ENCODE measurements around the gene C9orf85.

DNA sequence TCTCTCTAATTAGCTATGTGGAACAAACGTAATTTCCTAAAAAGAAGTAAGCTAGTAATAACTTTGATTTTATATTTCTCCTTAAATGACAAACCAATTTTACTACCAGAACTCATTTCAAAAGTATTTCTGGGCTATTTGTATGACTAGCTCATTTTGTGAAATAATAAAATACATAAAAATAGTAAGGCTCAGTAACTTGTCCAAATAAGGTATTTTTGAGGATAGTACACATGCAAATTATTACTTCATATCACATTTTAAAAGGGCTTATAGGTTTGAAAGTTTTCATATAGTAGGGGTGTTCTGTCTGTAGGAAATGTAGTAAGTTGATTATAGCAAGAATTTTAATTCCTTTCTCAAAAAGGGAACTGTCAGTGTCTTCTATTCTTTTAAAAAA lies 26.5 kb downstream of the C9orf85 start:
- TF ChIP-seq CTCF (IDR thresholded peaks at IDR 0.05) (no peak), POLR2A (IDR thresholded peaks at IDR 0.05) (no peak)
